GM12801 (cell line): Measurements from ENCODE around the gene XRCC4.

Experiments used
- TF ChIP-seq, protein P1 (sequence below): IDR thresholded peaks from one replicate; pipeline ENCODE4 v1.5.1; 2011; ENCODE audit warnings: control low read depth; ENCODE audit not compliant: insufficient read length; ENCODE audit errors: extremely low read depth

Gene XRCC4

GRCh38 chr5:83340511-83340918 is 263.2 kb downstream of the XRCC4 start:
- TF ChIP-seq, protein P1, sequence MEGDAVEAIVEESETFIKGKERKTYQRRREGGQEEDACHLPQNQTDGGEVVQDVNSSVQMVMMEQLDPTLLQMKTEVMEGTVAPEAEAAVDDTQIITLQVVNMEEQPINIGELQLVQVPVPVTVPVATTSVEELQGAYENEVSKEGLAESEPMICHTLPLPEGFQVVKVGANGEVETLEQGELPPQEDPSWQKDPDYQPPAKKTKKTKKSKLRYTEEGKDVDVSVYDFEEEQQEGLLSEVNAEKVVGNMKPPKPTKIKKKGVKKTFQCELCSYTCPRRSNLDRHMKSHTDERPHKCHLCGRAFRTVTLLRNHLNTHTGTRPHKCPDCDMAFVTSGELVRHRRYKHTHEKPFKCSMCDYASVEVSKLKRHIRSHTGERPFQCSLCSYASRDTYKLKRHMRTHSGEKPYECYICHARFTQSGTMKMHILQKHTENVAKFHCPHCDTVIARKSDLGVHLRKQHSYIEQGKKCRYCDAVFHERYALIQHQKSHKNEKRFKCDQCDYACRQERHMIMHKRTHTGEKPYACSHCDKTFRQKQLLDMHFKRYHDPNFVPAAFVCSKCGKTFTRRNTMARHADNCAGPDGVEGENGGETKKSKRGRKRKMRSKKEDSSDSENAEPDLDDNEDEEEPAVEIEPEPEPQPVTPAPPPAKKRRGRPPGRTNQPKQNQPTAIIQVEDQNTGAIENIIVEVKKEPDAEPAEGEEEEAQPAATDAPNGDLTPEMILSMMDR, result no peak

DNA sequence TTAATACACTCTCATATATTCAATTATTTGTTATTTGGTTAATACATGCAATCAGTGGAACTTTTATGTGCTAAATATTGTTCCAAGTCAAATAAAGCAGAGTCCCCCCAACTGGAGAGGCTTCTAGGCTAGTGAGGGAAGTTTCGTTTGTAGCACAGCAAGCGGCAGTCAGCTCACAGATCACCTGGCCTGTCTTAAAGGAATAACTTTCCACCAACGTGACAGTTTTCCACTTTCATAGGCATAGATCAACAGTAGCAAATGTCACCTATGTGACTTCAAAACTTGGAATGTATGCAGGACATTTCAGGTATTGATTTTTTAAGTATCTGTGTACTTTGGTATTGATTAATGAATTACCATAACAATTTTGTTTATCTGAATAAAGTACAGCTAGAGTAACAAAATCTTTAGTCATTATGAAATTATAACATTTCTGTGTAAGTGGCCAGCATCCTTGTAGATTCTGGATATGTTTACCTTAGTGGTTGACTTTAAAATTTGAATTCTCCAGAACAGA is 264.5 kb downstream of the XRCC4 start:
- TF ChIP-seq, protein P1, result no peak

GRCh38 chr5:83342465-83342864 is 265.1 kb downstream of the XRCC4 start:
- TF ChIP-seq, protein P1, result no peak

DNA sequence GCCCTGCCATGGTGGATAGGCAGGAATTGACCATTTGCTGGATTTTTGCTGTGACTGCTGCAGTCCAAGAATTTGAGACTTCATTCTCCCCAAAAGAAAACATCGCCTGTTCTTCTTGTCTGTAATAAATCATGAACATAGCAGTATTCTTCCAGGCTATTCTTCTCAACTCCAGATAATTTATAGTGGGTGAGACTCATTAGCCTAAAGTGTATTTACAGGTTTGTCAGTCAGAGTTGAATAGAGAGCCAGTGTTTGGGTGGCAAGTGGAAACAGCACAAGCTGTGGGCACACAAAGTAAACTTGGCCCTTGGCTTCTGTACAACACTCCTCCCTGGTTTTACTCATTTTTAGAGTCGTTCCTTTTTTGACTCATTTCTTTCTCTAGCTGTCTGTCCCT is 266.0 kb downstream of the XRCC4 start:
- TF ChIP-seq, protein P1, result no peak

DNA sequence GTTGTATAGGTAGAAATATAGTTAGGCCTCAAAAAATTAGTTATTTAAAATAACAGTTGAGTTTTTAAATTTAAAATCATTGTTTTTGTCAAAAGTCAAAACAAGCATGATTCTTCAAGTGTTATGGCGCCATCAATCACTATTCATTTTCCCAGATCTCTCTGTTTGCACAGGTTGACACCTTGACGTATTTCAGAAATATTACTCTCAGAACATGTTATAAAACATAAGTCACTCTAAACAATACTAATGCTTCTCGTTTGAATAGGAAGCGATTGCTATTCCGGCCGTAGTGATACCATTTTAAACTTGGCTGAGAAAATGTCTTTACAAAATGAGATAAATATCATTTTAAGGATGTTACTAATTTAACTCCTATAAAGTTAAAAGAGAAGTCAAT is 268.1 kb downstream of the XRCC4 start:
- TF ChIP-seq, protein P1, result no peak

- TF ChIP-seq, protein P1, result no peak
Observed at GRCh38 chr5:83348281-83348780, 271.0 kb downstream of the XRCC4 start.

DNA sequence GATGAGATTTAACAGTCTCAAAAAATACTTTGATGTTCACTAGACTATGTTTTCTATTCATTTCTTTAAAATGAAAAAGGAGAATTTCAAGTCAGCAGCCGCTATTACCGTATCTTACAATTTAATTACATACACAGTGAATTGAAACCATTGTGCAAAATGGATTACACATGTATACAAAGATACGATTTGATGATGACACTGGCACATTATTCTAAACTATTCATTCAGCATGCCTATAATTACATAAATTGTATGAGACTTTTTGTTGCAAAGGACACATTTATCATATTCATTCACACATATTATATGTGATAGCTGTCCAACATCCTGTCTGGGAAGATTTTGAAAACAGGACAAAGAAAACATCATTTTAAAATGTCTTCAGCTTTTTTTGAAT is 275.9 kb downstream of the XRCC4 start:
- TF ChIP-seq, protein P1, result no peak
